OCI-LY7 (cell line): Measurements from ENCODE around the gene EIF3K. TPM values are rescaled to one million over a fixed set of nuclear protein-coding genes. Genes with fewer than 3 reads are reported as not detected.

Experiments used
- BruUV-seq: library from RNA; stranded (reverse); fragments of 400-500 nt; replicated peaks from 2 replicates; lab custom pipeline; 2021; lab: Mats Ljungman, UMichigan
- CTCF ChIA-PET: fragments of 300-600 bp; sonication (Branson Sonifier 250); formaldehyde crosslinking; loops from one replicate; lab custom pipeline; 2022; ENCODE audit warnings: antibody characterized with exemption; ENCODE audit not compliant: unreplicated experiment; lab: Charles Lee
- POLR2A ChIA-PET: fragments of 300-600 bp; sonication (Branson Sonifier 250); formaldehyde crosslinking; loops from one replicate; lab custom pipeline; 2022; ENCODE audit warnings: antibody characterized with exemption; lab: Charles Lee
- DNase-seq: peaks from one replicate; pipeline ENCODE4 v3.0.0-alpha.2; 2015; ENCODE audit warnings: low spot score
- H2AFZ ChIP-seq: fragments of 200-600 bp; sonication (generic), shearing (Covaris generic); 2 replicates; pipeline ENCODE4 v1.6.1; 2014; ENCODE audit warnings: mild to moderate bottlenecking, antibody characterized with exemption, low read length, moderate library complexity
- H3K27ac ChIP-seq: fragments of 200-600 bp; sonication (generic); 2 replicates; pipeline ENCODE4 v1.5.1; 2014; ENCODE audit warnings: mixed run types, low read depth, mild to moderate bottlenecking, moderate library complexity, low read length, inconsistent platforms; ENCODE audit not compliant: poor library complexity, severe bottlenecking
- H3K36me3 ChIP-seq: fragments of 200-600 bp; sonication (generic); 2 replicates; pipeline ENCODE4 v1.6.1; 2014; ENCODE audit warnings: mild to moderate bottlenecking, antibody characterized with exemption, low read length, moderate library complexity, mixed read lengths; ENCODE audit not compliant: insufficient read depth
- H3K4me1 ChIP-seq: fragments of 200-600 bp; sonication (generic); 2 replicates; pipeline ENCODE4 v1.5.1; 2014; ENCODE audit warnings: mild to moderate bottlenecking, low read length; ENCODE audit not compliant: insufficient read depth, poor library complexity, severe bottlenecking
- H3K4me2 ChIP-seq: fragments of 200-600 bp; sonication (generic); 2 replicates; pipeline ENCODE4 v1.6.1; 2014; ENCODE audit warnings: mild to moderate bottlenecking, low read length
- H3K4me3 ChIP-seq: fragments of 200-600 bp; sonication (generic); 2 replicates; pipeline ENCODE4 v1.5.1; 2014; ENCODE audit warnings: mild to moderate bottlenecking, low read depth, low read length; ENCODE audit not compliant: poor library complexity, severe bottlenecking
- H3K79me2 ChIP-seq: fragments of 200-600 bp; sonication (generic); 2 replicates; pipeline ENCODE4 v1.6.1; 2016; ENCODE audit warnings: low read depth, mild to moderate bottlenecking, low read length, moderate library complexity, mixed read lengths; ENCODE audit not compliant: insufficient read depth
- H3K9me2 ChIP-seq: fragments of 200-600 bp; sonication (generic); 2 replicates; pipeline ENCODE4 v1.6.1; 2016; ENCODE audit warnings: mild to moderate bottlenecking, low read length, mixed read lengths; ENCODE audit not compliant: insufficient read depth
- H3K9me3 ChIP-seq: fragments of 200-600 bp; sonication (generic); 2 replicates; pipeline ENCODE4 v1.6.1; 2014; ENCODE audit warnings: mild to moderate bottlenecking, mixed run types, low read length, mixed read lengths
- H4K20me1 ChIP-seq: fragments of 200-600 bp; sonication (generic); 2 replicates; pipeline ENCODE4 v1.6.1; 2014; ENCODE audit warnings: mild to moderate bottlenecking, antibody characterized with exemption, low read length, moderate library complexity, mixed read lengths; ENCODE audit not compliant: insufficient read depth
- CTCF ChIP-seq: fragments of 200-600 bp; sonication (generic); conservative IDR thresholded peaks from 2 replicates; pipeline ENCODE4 v1.5.1; 2014; ENCODE audit warnings: mild to moderate bottlenecking, antibody characterized with exemption, low read length, moderate library complexity, mixed read lengths
- EZH2phosphoT487 ChIP-seq: fragments of 200-600 bp; sonication (generic); IDR thresholded peaks from 2 replicates; pipeline ENCODE4 v1.6.1; 2018; ENCODE audit warnings: low read depth, borderline replicate concordance, mild to moderate bottlenecking, mixed run types, antibody characterized with exemption, low read length, moderate library complexity, mixed read lengths
- intact Hi-C: fragments of 100-400 bp; cut with micrococcal nuclease; formaldehyde crosslinking; loops from one replicate; pipeline ENCODE4 v1.10.0; 2022; ENCODE audit not compliant: unreplicated experiment
- total RNA-seq, 2 experiments: library from RNA; depleted of rRNA in 1 of 2; stranded (reverse); fragments of >200 nt in 1 of 2; shearing (Covaris generic) in 1 of 2; gene quantifications; 2 replicates each; pipeline ENCODE4 v1.2.3, GENCODE V29; 2014 to 2022

EIF3K gene
- total RNA-seq, 2 experiments from 2014 or later, result 321 to 364 TPM

- H3K4me2 ChIP-seq, result peak overlapping the region; percentile 53
- H3K79me2 ChIP-seq, result peaks cover 48% of the 10 kb centered on the region; the same call in 1 of the 2 replicates
- no peak for TF ChIP-seq EZH2phosphoT487
- TF ChIP-seq CTCF, result no peak
- no peak overlapping the region for H3K4me3 ChIP-seq
- no peak overlapping the region for H3K27ac ChIP-seq
- H4K20me1 ChIP-seq, result peaks cover 6% of the 10 kb centered on the region; the same call in 1 of the 2 replicates
- no peaks in the 10 kb centered on the region for H3K9me3 ChIP-seq
- H2AFZ ChIP-seq, result no peak overlapping the region
- CTCF ChIA-PET, result no interaction called here
- peaks cover 46% of the 10 kb centered on the region for H3K4me1 ChIP-seq
- H3K36me3 ChIP-seq, result peaks cover 7% of the 10 kb centered on the region; the same call in 1 of the 2 replicates
- no peaks in the 10 kb centered on the region for H3K9me2 ChIP-seq
- no TSS peak for BruUV-seq
- POLR2A ChIA-PET, result interaction anchor here (0.8 to 1.1 kb wide), 2 partner anchors 22 to 241 kb away, joined by 4 read pairs; no protein-coding TSS in a partner anchor
- no peak for DNase-seq
- intact Hi-C loops, result no loop called here
Observed at GRCh38 chr19:38663957-38664502, 45.0 kb downstream of the EIF3K start.

- Histone ChIP-seq H3K79me2 (peaks cover 47% of the 10 kb centered on the region; the same call in 1 of the 2 replicates), H3K4me2 (peak overlapping the region; percentile 53), H2AFZ (no peak overlapping the region), H3K36me3 (peaks cover 7% of the 10 kb centered on the region; the same call in 1 of the 2 replicates), H3K4me3 (no peak overlapping the region), H3K9me2 (no peaks in the 10 kb centered on the region), H3K4me1 (peaks cover 46% of the 10 kb centered on the region), H4K20me1 (peaks cover 6% of the 10 kb centered on the region; the same call in 1 of the 2 replicates), H3K9me3 (no peaks in the 10 kb centered on the region), H3K27ac (no peak overlapping the region)
- DNase-seq, result peak; percentile 37
- TF ChIP-seq CTCF (no peak), EZH2phosphoT487 (no peak)
- ChIA-PET CTCF (interaction anchor here (0.6 kb wide), 1 partner anchor 48 kb away, joined by 3 read pairs; no protein-coding TSS in a partner anchor), POLR2A (interaction anchor here (0.6 to 1.1 kb wide), 3 partner anchors 17 to 240 kb away, joined by 3 to 4 read pairs (median 4); partner anchors contain the start of gene ACTN4)
- intact Hi-C loops, result no loop called here
- no TSS peak for BruUV-seq
Observed at GRCh38 chr19:38664503-38665211, 45.7 kb downstream of the EIF3K start.
